GM08714 (cell line): Measurements from ENCODE around the gene TRABD.
A peak's percentile ranks its signal among the peaks of the same experiment; 100 is the strongest.
"Not testable (repeated sequence)": the region's sequence is repeated elsewhere in the genome, so short reads cannot be mapped to it uniquely, and the experiment has no call there.

Source experiments
- H3K4me3 ChIP-seq: fragments of 200-500 bp; sonication (Bioruptor generic); 2 replicates; pipeline ENCODE4 v1.5.1; 2014; ENCODE audit warnings: mild to moderate bottlenecking, low read length, inconsistent platforms
- ZNF274 ChIP-seq: IDR thresholded peaks from 2 replicates; pipeline ENCODE4 v1.6.1; 2012; ENCODE audit warnings: mild to moderate bottlenecking, low read depth, low read length

Gene TRABD, protein sequence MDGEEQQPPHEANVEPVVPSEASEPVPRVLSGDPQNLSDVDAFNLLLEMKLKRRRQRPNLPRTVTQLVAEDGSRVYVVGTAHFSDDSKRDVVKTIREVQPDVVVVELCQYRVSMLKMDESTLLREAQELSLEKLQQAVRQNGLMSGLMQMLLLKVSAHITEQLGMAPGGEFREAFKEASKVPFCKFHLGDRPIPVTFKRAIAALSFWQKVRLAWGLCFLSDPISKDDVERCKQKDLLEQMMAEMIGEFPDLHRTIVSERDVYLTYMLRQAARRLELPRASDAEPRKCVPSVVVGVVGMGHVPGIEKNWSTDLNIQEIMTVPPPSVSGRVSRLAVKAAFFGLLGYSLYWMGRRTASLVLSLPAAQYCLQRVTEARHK

DNA sequence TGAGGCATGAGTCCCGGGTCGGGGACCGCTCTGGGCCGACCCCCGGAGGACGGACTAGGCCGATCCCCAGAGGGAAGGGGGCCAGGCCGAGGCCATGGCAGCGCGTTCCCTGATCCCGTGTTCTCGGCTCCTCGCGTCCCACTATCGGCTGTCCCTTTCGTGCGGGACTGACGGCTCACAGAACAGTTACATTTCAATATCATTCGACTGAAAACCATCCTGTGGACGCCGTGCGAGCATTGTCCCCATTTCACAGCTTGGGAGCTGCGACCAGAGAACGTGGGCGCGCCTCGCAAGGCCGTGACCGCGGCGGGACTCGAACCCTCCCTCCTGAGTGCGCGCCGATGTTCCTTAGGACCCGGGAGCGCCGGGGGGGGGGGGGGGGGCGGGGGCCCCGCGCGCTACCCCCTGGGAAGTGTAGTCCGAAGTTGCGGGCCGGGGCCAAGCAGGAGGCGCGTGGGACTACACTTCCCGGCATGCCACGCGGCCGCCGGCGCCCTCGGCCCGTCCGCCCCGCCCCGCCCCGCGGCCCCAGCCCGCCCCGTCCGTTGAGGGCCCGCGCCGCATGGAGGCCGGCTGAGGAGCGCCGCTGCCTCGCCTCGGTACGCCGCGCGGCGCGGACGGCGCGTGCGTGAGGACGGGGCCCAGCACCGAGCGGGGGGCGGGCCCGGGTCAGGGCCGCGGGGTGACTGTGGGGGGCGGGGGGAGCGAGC is at the start of gene TRABD:
TSS of gene TRABD (plus strand) at position 539 of the 713 bp plus-strand sequence. CDS start 7,148 bp downstream, outside the sequence.
- no peak for TF ChIP-seq ZNF274
- H3K4me3 ChIP-seq: peak within 1 kb of the TSS; percentile 77

DNA sequence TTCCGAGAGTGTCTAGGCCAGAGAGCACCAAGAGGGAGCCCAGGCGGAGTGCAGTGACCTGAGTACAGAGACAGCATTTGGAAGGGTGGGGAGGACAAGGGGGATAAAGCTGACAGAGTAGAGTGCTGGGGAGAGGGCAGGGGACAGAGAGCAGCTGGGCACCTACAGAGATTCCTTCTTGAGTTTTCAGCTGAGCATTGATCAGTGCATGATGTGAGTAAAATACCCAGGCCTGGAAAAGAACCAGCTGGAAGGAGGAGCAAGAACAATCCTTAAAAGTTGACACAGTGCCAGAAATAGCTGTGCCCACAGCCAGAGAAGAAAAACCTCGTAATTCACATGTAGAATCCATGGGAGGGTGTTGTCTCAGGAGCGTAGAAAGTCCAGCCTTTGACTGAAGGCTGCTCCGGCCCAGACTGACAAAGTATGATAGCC is 49.1 kb upstream of the TRABD start:
- TF ChIP-seq ZNF274: no peak
- H3K4me3 ChIP-seq: no peak overlapping the region

DNA sequence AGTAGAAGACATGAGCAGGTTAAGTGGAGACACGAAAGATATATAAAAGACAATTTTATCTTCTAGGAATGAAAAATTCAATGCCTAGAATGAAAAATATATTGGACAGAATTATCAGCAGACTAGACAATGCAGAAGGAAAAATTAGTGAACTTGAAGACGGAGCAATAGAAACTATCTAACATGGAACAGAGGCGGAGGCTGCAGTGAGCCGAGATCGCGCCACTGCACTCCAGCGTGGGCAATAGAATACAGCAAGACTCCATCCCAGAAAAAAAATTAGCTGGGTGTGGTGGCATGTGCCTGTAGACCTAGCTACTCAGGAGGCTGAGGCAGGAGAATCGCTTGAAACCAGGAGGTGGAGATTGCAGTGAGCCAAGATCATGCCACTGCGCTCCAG is 48.4 kb upstream of the TRABD start:
- not testable (repeated sequence) for H3K4me3 ChIP-seq

DNA sequence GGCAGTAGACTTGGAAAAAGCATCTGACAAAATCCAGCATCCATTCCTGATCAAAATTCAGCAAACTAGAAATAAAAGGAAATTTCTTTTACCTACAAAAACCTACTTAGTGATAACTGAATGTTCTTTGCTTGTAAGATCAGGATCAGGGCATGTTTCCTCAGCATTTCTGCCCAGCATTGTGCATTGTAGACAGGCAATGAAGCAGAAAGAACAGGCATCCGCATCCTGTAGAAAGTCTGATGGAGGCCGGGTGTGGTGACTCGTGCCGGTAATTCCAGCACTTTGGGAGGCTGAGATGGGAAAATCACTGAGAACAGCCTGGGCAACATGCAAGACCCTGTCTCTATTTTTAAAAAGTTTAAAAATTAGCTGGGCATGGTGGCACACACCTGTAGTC is 47.7 kb upstream of the TRABD start:
- no peak for TF ChIP-seq ZNF274
- H3K4me3 ChIP-seq: no peak overlapping the region

DNA sequence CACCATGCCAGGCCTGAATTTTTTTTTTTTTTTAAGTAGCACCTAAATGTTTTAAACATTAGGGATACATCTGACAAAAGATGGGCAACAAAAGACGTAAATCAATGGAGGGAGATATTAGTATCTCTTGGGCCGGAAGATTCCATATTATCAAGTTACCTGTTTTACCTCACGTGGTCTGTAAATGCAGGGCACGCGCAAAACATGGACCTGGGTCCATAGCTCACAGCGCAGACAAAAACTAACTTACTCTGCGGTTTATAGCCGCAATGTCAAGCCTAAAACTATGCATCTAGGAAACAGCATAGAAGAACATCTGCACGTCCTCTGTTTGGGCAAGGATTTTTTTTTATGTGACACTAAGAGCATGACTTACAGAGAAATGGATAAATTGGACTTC is 46.7 kb upstream of the TRABD start:
- TF ChIP-seq ZNF274: no peak
- H3K4me3 ChIP-seq: no peak overlapping the region

DNA sequence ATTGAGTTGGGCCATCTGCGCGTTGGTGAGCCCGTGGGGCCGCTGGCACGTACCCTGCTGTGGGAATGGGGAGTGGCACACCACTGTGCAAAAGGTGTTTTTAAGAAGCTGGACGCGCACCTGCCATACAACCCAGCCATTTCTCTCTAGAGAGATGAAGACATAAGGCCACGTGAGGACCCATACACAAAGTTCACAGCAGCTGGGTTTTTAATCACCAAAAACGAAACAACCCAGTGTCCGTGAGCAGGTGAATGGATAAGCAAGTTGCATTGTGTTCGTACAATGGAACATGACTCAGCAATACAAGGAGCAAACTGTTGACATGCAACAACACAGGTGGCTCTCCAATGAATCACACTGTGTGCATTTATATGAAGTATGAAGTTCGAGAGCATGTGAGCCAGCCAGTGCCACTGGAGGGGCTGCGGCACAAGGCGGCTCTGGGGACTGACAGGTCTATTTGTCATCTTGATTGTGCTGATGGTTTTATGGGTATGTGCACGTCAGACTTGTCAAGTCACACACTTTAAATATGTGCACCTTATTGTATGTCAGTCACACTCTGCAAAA is 45.8 kb upstream of the TRABD start:
- H3K4me3 ChIP-seq: no peak overlapping the region
- TF ChIP-seq ZNF274: no peak

DNA sequence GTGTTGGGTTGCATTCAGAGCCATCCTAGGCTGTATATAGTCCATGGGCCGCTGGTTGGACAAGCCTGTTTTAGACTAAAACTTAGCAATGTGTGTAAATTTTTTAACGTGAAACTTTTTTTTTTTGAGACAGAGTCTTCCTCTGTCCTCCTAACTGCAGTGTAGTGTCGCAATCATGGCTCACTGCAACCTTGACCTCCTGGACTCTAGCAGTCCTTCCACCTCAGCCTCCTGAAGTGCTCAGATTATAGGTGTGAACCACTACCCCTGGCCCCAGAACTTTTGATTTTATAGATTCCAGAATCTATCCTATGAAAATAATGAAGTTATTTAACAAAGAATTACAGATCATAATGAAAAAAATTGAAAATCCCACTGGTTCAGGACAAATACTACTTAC is 45.1 kb upstream of the TRABD start:
- TF ChIP-seq ZNF274: no peak
- no peak overlapping the region for H3K4me3 ChIP-seq

DNA sequence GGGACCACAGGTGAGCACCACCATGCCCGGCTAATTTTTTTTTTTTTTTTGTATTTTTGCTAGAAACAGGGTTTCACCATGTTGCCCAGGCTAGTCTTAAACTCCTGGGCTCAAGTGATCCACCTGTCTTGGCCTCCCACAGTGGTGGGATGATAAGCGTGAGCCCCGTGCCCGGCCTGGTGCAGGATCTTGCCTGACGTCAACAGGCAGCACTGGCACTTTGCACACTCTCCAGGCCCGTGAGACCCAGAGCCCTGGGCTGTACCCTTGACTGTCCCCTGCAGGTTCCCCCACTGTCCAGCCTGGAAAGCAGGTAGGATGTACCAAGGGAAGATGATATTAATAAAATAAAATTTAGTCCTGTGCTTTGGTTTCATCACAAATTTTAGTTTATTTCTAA is 44.3 kb upstream of the TRABD start:
- no peak for TF ChIP-seq ZNF274
- no peak overlapping the region for H3K4me3 ChIP-seq

DNA sequence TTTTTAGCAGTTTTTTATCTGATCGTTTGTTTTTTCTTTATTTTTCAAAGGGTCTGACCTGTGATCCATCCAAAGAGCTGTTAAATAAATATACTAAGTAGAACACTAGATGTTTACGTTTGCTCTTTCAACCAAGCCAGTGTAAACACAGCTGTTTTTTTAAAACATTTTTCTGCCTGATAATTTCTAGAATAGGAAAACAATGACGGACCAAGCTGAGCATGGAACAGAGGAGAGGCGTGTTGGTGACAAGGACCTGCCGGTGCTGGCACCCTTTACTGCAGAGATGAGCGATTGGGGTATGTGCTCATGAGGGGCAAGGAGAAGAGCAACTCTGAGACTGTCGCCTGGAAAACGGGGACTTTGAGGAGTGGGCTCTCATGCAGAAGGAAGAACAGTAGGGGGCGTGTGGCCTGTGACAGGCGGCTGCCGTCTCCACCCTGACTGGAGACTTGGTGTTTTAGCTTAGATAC is 43.8 kb upstream of the TRABD start:
- TF ChIP-seq ZNF274: no peak
- no peak overlapping the region for H3K4me3 ChIP-seq

DNA sequence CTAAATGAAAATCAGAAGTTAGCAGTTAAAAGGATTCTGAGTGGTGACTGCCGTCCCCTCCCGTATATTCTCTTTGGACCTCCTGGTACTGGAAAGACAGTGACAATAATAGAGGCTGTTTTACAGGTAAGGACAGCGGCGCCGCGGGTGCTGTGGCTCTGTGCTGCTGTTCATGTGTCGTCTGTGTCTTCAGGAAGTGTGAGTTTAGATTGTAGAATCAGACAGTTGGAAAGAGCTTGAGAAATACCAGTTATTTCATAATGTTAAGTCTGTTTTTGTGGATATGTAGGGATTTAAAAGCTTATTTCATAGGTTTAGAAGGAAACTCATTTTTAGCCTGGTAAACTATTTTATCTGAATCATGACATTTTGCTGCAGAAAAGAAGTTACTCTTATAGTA is 42.6 kb upstream of the TRABD start:
- H3K4me3 ChIP-seq: no peak overlapping the region
- TF ChIP-seq ZNF274: no peak

DNA sequence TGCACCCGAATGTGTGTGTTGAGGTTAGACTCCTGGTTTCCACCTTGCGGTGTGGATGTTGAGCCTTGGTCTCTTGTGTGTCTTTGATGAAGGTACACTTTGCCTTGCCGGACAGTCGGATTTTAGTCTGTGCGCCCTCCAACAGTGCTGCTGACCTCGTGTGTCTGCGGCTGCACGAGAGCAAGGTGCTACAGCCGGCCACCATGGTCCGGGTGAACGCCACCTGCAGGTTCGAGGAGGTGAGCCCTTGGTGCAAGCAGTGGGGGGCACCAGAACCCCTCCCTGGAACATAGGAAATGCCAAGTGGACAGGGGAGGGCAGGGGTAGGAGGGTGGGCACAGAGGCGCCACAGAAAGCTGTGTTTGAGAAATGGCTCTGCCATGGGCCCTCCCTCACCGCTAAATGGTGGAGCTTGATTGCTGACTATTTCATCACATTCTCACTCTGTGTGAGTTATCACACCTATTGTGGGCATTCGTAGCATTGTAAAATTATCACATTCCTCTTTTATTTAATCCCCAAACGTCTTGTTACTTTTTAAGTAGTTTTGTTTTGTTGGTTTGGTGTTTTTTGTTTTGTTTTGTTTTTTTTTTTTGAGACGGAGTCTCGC is 41.6 kb upstream of the TRABD start:
- no peak for TF ChIP-seq ZNF274
- H3K4me3 ChIP-seq: no peak overlapping the region

DNA sequence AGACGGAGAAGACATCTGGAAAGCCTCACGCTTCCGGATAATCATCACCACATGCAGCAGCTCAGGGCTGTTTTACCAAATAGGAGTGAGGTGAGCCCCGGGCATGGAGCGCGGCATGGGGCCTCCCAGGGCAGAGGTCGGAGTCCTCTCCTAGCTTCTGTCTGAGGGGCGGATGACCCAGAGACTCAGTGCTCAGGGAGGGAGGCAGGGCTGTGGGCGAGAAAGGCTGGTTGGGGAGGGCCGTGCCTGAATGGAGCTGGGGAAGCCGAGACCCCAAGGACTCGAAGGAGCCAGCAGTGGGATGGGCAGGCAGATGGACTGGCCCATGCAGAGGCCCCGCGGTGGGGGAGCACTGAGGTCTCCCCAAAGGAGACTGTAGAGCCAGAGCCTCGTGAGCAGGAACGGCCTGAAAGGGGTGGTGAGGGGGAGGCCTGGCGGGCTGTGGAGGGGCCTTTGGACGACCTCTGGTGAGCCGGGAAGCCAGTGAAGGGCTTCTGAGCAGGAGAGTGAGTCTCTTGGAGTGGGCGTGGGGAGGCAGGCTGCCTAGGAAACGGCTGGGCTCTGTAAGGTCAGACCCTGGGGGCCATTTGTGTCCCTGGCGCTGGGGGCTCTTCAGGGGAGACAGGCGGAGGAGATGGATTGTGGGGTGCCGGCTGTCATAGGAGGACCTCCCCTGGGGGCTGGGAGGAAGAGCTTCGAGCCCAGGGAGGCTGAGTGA is 39.8 kb upstream of the TRABD start:
- H3K4me3 ChIP-seq: no peak overlapping the region
- TF ChIP-seq ZNF274: no peak

DNA sequence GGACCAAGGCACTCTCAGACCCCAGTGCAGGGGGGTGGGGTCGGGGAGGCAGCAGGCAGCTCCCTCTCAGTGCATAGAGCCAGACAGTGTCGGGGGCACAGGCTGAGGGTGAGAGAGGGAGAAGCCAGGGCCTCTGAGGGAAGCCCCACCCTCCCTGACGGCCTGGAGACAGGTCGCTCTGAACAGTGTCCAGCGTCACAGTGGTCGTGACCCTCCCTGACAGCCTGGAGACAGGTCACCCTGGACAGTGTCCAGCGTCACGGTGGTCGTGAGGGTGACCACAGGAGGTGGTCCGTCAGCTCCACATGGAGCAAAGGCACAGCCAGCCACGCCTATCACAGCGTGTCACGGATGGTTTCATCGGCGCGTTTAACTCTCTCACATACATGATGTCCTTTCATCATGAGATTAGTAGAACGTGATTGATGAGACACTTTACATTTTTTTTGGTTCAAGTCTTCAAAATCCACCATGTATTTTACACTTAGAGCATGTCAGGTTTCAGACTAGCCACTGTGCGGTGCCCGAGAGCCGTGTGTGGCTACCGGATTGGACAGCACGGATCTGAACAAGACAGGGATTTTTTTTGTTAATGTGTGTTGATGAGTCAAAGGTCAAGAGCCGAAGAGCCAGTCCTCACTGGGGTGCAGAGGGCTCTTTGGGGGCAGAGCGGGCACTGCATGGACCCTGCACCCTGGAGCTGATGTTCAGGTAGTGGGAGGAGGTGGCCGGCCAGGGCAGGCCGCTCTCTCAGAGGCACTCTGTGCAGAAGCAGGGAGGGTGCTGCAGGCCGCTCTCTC is 39.1 kb upstream of the TRABD start:
- no peak overlapping the region for H3K4me3 ChIP-seq
- no peak for TF ChIP-seq ZNF274

DNA sequence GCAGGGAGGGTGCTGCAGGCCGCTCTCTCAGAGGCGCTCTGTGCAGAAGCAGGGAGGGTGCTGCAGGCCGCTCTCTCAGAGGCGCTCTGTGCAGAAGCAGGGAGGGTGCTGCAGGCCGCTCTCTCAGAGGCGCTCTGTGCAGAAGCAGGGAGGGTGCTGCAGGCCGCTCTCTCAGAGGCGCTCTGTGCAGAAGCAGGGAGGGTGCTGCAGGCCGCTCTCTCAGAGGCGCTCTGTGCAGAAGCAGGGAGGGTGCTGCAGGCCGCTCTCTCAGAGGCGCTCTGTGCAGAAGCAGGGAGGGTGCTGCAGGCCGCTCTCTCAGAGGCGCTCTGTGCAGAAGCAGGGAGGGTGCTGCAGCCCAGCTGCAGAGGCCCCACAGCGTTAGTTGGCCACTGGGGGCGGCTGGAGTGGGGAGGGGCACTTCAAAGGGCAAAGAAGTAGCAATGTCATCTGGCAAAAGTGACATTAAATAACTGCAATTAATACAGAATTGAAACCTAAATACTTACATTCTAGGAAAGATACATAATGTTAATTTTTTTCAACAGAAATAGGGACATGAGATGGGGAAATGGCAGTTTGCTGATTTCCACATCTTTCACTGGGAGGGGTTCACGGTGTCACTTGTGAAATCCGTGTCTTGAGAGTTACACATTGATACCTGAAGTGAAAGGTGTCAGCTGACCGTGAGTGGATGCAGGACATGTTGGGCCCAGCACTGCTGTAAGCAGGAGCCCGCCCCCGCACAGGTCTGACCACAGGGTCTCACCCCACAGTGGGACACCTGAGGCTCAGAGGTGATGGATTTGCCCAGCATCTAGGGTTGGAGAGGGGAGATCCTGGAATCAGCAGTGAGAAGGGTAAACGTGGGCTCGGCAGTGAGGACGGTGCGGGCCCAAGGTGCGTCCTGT is 38.2 kb upstream of the TRABD start:
- H3K4me3 ChIP-seq: not testable (repeated sequence)
